GM23338 (cell line): ENCODE data around the gene TP53BP1. TPM values are rescaled to one million over a fixed set of nuclear protein-coding genes. Genes with fewer than 3 reads are reported as not detected.
A peak's percentile ranks its signal among the peaks of the same experiment; 100 is the strongest.

Source experiments
- ATAC-seq: fragments of 200-7000 bp; cut with Tn5 transposase; 3 replicates; pipeline ENCODE4 v1.9.1; 2020
- DNase-seq: peaks from one replicate; pipeline ENCODE4 v3.0.0-alpha.2; 2015; ENCODE audit warnings: low spot score
- H2AFZ ChIP-seq: fragments of 200-600 bp; sonication (generic); 2 replicates; pipeline ENCODE4 v1.8.0; 2016; ENCODE audit warnings: antibody characterized with exemption, mild to moderate bottlenecking, moderate library complexity
- H3F3A ChIP-seq: fragments of 200-600 bp; sonication (generic); replicated peaks from 2 replicates; pipeline ENCODE4 v1.8.0; 2017; ENCODE audit warnings: antibody characterized with exemption, mixed run types, low read depth
- H3K27ac ChIP-seq: fragments of 200-600 bp; sonication (generic); 2 replicates; pipeline ENCODE4 v1.6.1; 2016; ENCODE audit warnings: low read depth
- H3K27me3 ChIP-seq: fragments of 200-600 bp; sonication (generic); 2 replicates; pipeline ENCODE4 v1.8.0; 2016; ENCODE audit warnings: mild to moderate bottlenecking, mixed run types, moderate library complexity; ENCODE audit not compliant: insufficient read depth
- H3K36me3 ChIP-seq: fragments of 200-600 bp; sonication (generic); 2 replicates; pipeline ENCODE4 v1.8.0; 2016; ENCODE audit warnings: mild to moderate bottlenecking; ENCODE audit not compliant: insufficient read depth
- H3K4me1 ChIP-seq: fragments of 200-600 bp; sonication (generic); 2 replicates; pipeline ENCODE4 v1.8.0; 2016; ENCODE audit warnings: mild to moderate bottlenecking, moderate library complexity; ENCODE audit not compliant: insufficient read depth
- H3K4me2 ChIP-seq: fragments of 200-600 bp; sonication (generic); 2 replicates; pipeline ENCODE4 v1.7.1; 2017; ENCODE audit warnings: mixed run types
- H3K4me3 ChIP-seq: fragments of 200-600 bp; sonication (generic); 2 replicates; pipeline ENCODE4 v1.6.1; 2016; ENCODE audit warnings: mixed run types
- H3K79me2 ChIP-seq: fragments of 200-600 bp; sonication (generic); replicated peaks from 2 replicates; pipeline ENCODE4 v1.8.0; 2017; ENCODE audit warnings: mild to moderate bottlenecking; ENCODE audit not compliant: insufficient read depth
- H3K9me2 ChIP-seq: fragments of 200-600 bp; sonication (generic); 2 replicates; pipeline ENCODE4 v1.8.0; 2017; ENCODE audit not compliant: insufficient read depth
- H4K20me1 ChIP-seq: fragments of 200-600 bp; sonication (generic); replicated peaks from 2 replicates; pipeline ENCODE4 v1.8.0; 2017; ENCODE audit warnings: mild to moderate bottlenecking; ENCODE audit not compliant: insufficient read depth
- H3K27ac Mint-ChIP-seq: 2 replicates; pipeline ENCODE4 v1.8.0; 2020; ENCODE audit warnings: inconsistent platforms, mild to moderate bottlenecking, moderate library complexity, mixed read lengths
- H3K27me3 Mint-ChIP-seq: 3 replicates; pipeline ENCODE4 v1.8.0; 2022; ENCODE audit warnings: low read depth, mild to moderate bottlenecking, moderate library complexity, mixed read lengths, inconsistent platforms; ENCODE audit not compliant: insufficient read depth, poor library complexity
- H3K36me3 Mint-ChIP-seq: 3 replicates; pipeline ENCODE4 v1.8.0; 2021; ENCODE audit warnings: low read depth, mild to moderate bottlenecking, inconsistent platforms, moderate library complexity, mixed read lengths
- H3K4me1 Mint-ChIP-seq: 3 replicates; pipeline ENCODE4 v1.8.0; 2020; ENCODE audit warnings: mild to moderate bottlenecking, inconsistent platforms, mixed read lengths
- H3K4me3 Mint-ChIP-seq: 3 replicates; pipeline ENCODE4 v1.8.0; 2021; ENCODE audit warnings: moderate library complexity, mild to moderate bottlenecking, inconsistent platforms, mixed read lengths
- H3K9me3 Mint-ChIP-seq: 3 replicates; pipeline ENCODE4 v1.8.0; 2020; ENCODE audit warnings: moderate library complexity, mild to moderate bottlenecking, inconsistent platforms, mixed read lengths
- CREB1 ChIP-seq: fragments of 250-450 bp; sonication (Bioruptor Pico); IDR thresholded peaks from 2 replicates; pipeline ENCODE4 v1.5.0; 2020; ENCODE audit warnings: low read depth, mild to moderate bottlenecking, moderate library complexity
- EZH2 ChIP-seq: fragments of 200-600 bp; sonication (generic); IDR thresholded peaks from one replicate; pipeline ENCODE4 v1.8.0; 2017; ENCODE audit warnings: antibody characterized with exemption, mild to moderate bottlenecking, low read depth; ENCODE audit not compliant: unreplicated experiment
- EZH2phosphoT487 ChIP-seq: fragments of 200-600 bp; sonication (generic); IDR thresholded peaks from one replicate; pipeline ENCODE4 v1.8.1; 2018; ENCODE audit warnings: antibody characterized with exemption; ENCODE audit not compliant: unreplicated experiment
- JUNB ChIP-seq: IDR thresholded peaks from one replicate; pipeline ENCODE4 v1.6.1; 2016; ENCODE audit warnings: antibody characterized with exemption; ENCODE audit not compliant: unreplicated experiment
- STAT1 ChIP-seq: IDR thresholded peaks from one replicate; pipeline ENCODE4 v1.6.1; 2016; ENCODE audit warnings: antibody characterized with exemption; ENCODE audit not compliant: unreplicated experiment
- ZNF114 ChIP-seq: fragments of 250-450 bp; sonication (Bioruptor Pico); IDR thresholded peaks from 2 replicates; pipeline ENCODE4 v1.5.0; 2020; ENCODE audit warnings: mild to moderate bottlenecking, moderate library complexity
- ZNF462 ChIP-seq: fragments of 250-450 bp; sonication (Bioruptor Pico); IDR thresholded peaks from 2 replicates; pipeline ENCODE4 v1.5.0; 2020; ENCODE audit warnings: mild to moderate bottlenecking, moderate library complexity
- polyA plus RNA-seq: library from polyadenylated mRNA; unstranded; fragments of >200 nt; fragmentation: Nextera tagmentation; extraction: Ambion mirVana; gene quantifications from 2 replicates; pipeline ENCODE4 v1.2.1, GENCODE V29; 2016
- total RNA-seq: library from RNA; depleted of rRNA; stranded (reverse); fragments of >200 nt; shearing (Covaris generic); gene quantifications from 2 replicates; pipeline ENCODE4 v1.2.3, GENCODE V29; 2014
- TF ChIP-seq, protein P1 (sequence below): IDR thresholded peaks from 2 replicates; pipeline ENCODE4 v1.6.1; 2016; ENCODE audit warnings: antibody characterized with exemption
- TF ChIP-seq, protein P2 (sequence below): IDR thresholded peaks from one replicate; pipeline ENCODE4 v1.6.1; 2018; ENCODE audit warnings: antibody characterized with exemption; ENCODE audit not compliant: unreplicated experiment

TP53BP1 gene
- total and polyA plus RNA-seq, 2 experiments from 2014 or later = 17.7 to 81.3 TPM

DNA sequence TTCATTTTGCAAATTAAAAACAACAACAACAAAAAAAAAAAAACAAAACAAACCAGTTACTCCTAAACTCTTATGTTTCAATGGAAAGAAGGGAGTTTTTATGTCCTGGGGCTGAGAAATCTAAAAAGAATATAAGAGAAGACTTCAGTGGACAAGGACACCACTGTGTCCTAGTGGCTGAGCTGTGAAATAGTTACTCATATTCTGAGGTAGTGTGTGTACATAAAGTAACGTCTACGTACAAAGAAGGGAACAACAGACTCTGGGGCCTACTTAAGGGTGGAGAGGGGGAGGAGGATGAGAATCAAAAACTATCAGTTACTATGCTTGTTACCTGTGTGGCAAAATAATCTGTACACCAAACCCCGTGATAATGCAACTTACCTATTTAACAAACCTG, 6.0 kb upstream of the TP53BP1 start:
- DNase-seq (no peak), ATAC-seq (no peak)
- Histone ChIP-seq H3K4me3 (no peak overlapping the region), H2AFZ (no peak overlapping the region), H3K27ac (no peak overlapping the region), H3K4me1 (peaks cover 3% of the 10 kb centered on the region; the same call in 1 of the 2 replicates), H3F3A (no peaks in the 10 kb centered on the region), H3K9me2 (no peaks in the 10 kb centered on the region), H3K4me2 (no peak overlapping the region), H3K27me3 (no peaks in the 10 kb centered on the region), H4K20me1 (no peaks in the 10 kb centered on the region), H3K36me3 (no peaks in the 10 kb centered on the region), H3K79me2 (no peaks in the 10 kb centered on the region)
- Mint-ChIP-seq H3K4me1 (peaks cover under 1% of the 10 kb centered on the region; the same call in 2 of the 3 replicates), H3K27ac (no peak overlapping the region), H3K9me3 (no peaks in the 10 kb centered on the region), H3K27me3 (peaks cover 5% of the 10 kb centered on the region), H3K4me3 (no peak overlapping the region), H3K36me3 (no peaks in the 10 kb centered on the region)
- TF ChIP-seq CREB1 (CRISPR knock-in tag) (no peak), EZH2phosphoT487 (no peak)

DNA sequence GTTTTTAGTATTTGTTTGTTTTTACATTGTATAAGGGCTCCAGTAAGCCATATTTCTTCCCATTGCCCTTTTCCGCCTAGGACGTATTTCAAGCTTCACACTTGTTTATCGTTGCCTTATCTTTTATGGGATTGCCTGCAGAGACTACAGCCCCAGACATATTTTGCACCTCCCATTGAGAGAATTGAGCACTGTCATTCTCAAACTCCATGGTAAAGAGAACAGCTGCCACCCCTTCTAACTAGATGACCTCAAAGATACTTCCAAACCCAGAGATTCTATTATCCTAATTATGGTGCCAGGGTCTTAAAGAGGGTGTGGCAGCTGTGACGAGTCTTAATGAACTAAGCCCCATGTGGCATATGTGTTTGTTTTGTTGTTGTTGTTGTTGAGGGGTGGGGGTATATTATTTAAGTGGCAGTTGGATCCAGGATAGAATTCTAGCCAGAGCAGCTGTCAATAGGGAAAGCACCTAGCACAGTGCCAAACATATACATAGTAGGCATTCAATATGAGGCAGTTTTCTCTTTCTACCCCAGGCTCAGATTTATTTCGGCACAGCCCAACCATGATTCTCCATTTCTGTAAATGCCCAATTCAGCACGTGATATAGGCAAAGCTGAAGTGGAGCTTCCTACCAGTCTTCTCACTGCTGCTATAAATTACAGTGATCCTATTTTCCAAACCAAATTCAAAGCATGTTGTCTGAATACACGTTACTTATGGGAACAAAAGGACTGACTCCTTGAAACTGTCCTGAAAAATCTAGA, 932 bp upstream of the TP53BP1 start:
- ATAC-seq = no peak
- H2AFZ ChIP-seq = peak overlapping the region; percentile 92; the same call in 1 of the 2 replicates
- peak overlapping the region; percentile 99; the same call in 1 of the 2 replicates for H3K27ac Mint-ChIP-seq
- TF ChIP-seq, protein P1, sequence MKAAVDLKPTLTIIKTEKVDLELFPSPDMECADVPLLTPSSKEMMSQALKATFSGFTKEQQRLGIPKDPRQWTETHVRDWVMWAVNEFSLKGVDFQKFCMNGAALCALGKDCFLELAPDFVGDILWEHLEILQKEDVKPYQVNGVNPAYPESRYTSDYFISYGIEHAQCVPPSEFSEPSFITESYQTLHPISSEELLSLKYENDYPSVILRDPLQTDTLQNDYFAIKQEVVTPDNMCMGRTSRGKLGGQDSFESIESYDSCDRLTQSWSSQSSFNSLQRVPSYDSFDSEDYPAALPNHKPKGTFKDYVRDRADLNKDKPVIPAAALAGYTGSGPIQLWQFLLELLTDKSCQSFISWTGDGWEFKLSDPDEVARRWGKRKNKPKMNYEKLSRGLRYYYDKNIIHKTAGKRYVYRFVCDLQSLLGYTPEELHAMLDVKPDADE = no peak
- TF ChIP-seq CREB1 (CRISPR knock-in tag) = no peak
- no peak for TF ChIP-seq JUNB
- no peak for TF ChIP-seq EZH2
- TF ChIP-seq ZNF114 = no peak
- no peak for TF ChIP-seq STAT1
- TF ChIP-seq, protein P2, sequence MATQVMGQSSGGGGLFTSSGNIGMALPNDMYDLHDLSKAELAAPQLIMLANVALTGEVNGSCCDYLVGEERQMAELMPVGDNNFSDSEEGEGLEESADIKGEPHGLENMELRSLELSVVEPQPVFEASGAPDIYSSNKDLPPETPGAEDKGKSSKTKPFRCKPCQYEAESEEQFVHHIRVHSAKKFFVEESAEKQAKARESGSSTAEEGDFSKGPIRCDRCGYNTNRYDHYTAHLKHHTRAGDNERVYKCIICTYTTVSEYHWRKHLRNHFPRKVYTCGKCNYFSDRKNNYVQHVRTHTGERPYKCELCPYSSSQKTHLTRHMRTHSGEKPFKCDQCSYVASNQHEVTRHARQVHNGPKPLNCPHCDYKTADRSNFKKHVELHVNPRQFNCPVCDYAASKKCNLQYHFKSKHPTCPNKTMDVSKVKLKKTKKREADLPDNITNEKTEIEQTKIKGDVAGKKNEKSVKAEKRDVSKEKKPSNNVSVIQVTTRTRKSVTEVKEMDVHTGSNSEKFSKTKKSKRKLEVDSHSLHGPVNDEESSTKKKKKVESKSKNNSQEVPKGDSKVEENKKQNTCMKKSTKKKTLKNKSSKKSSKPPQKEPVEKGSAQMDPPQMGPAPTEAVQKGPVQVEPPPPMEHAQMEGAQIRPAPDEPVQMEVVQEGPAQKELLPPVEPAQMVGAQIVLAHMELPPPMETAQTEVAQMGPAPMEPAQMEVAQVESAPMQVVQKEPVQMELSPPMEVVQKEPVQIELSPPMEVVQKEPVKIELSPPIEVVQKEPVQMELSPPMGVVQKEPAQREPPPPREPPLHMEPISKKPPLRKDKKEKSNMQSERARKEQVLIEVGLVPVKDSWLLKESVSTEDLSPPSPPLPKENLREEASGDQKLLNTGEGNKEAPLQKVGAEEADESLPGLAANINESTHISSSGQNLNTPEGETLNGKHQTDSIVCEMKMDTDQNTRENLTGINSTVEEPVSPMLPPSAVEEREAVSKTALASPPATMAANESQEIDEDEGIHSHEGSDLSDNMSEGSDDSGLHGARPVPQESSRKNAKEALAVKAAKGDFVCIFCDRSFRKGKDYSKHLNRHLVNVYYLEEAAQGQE = no peak
- TF ChIP-seq ZNF462 (CRISPR knock-in tag) = no peak

More for the DNA sequence above, 932 bp upstream of the TP53BP1 start:
- peaks cover 27% of the 10 kb centered on the region; the same call in 1 of the 2 replicates for H3K36me3 ChIP-seq
- DNase-seq = no peak
- no peaks in the 10 kb centered on the region for H3K9me3 Mint-ChIP-seq
- H3K4me1 Mint-ChIP-seq = peaks cover 31% of the 10 kb centered on the region
- H3K4me1 ChIP-seq = peaks cover 19% of the 10 kb centered on the region
- peak overlapping the region; percentile 72 for H3K4me3 ChIP-seq
- H3F3A ChIP-seq = no peaks in the 10 kb centered on the region
- H3K27me3 ChIP-seq = no peaks in the 10 kb centered on the region
- no peaks in the 10 kb centered on the region for H3K9me2 ChIP-seq
- H4K20me1 ChIP-seq = peaks cover 8% of the 10 kb centered on the region
- H3K36me3 Mint-ChIP-seq = peaks cover 32% of the 10 kb centered on the region
- no peak overlapping the region; the same call in 1 of the 2 replicates for H3K27ac ChIP-seq
- H3K79me2 ChIP-seq = peaks cover 31% of the 10 kb centered on the region
- H3K4me2 ChIP-seq = peak overlapping the region; percentile 73
- H3K27me3 Mint-ChIP-seq = peaks cover 10% of the 10 kb centered on the region
- peak overlapping the region; percentile 94 for H3K4me3 Mint-ChIP-seq
